SH-SY5Y (cell line): Measurements from ENCODE around the gene GRB10.
A peak's percentile ranks its signal among the peaks of the same experiment; 100 is the strongest.

Source experiments
- GATA2 ChIP-seq: IDR thresholded peaks from 2 replicates; pipeline ENCODE4 v1.6.1; 2011; ENCODE audit warnings: mild to moderate bottlenecking, low read depth, low read length
- GATA3 ChIP-seq: IDR thresholded peaks from 2 replicates; pipeline ENCODE4 v1.6.1; 2011; ENCODE audit warnings: low read depth, mild to moderate bottlenecking, low read length, moderate library complexity

GRB10 gene

DNA sequence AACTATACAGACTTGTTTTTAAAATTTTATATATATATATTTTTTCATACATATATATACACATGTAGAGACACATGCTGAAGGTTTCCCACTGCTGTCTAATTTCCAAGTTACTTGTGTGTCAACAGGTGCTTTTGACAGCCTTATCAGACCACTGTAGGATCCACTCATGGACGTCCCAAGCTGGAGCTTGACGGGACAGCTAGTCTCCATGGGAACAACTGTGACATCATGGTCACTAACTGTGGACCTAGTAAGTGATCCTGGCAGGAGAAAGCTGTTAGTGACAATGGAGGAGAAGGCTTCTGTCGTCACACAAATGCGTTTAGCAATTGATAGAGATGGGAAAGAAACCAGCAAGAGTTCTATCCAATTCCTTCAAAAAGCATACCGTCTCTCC lies 157.3 kb downstream of the GRB10 start:
- TF ChIP-seq GATA2 (no peak), GATA3 (no peak)

DNA sequence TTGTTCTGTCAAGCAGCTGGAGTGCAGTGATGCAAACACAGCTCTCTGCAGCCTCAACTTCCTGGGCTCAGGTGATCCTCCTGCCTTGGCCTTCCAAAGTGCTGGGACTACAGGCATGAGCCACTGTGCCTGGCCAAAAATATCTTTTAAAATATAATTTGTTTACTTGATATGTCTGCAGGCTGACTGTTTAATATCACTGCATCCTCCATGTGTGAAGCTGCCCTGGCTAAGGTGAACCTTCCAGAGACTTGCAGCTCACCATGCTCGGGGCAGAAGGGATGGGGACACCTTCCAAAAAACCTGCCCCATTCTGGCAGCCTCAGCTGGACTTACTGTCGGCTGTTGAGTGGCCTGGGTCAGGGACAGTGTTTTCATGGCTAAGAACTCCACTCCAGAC lies 159.9 kb downstream of the GRB10 start:
- TF ChIP-seq GATA3: no peak
- no peak for TF ChIP-seq GATA2

DNA sequence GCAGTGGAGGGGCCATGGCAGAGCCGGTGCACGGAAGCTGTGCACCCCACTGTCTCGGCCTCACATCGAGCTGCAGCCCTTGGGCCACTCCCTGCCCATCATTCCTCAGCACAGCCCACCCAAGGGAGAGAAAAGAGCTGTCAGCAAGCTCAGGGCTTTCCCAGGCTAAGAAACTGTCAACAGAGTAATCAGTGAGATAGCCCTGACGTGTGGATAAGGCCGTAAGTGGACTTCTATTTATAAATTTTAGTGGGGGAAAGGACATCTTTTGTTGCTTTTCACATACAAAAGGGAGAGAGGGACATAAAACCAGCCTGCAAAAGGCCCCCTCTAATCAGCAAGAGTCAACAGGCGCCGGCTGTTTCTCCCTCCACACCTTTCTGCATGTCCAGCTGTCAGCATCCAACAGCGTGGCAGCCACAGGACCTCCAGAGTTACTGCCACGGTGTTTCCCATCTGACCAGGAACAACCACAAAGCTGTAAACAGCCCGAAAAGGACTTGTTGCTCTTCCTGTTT lies 160.7 kb downstream of the GRB10 start:
- TF ChIP-seq GATA3: no peak
- no peak for TF ChIP-seq GATA2

DNA sequence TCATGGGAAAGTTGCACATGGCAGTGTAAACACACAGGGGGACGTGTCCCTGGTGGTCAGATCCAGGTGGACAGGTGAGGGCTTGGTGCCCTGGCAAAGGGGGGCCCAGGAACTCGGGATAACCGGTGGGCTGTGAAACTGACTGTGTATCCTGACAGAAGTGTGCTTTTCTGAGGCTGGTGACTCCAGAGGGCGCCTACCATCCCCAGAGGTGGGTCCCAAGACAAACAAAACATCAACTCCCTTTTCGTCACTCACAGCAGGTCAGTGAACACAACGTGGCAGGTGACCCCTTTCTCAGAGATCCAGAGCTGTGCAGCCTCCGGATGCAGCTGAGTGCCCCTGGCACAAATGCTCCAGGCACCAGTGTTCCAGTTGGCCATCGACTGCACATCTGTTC lies 161.5 kb downstream of the GRB10 start:
- 0 out of 2 replicates have a peak, but pooled peaks have one; percentile 51 for TF ChIP-seq GATA2
- TF ChIP-seq GATA3: no peak

DNA sequence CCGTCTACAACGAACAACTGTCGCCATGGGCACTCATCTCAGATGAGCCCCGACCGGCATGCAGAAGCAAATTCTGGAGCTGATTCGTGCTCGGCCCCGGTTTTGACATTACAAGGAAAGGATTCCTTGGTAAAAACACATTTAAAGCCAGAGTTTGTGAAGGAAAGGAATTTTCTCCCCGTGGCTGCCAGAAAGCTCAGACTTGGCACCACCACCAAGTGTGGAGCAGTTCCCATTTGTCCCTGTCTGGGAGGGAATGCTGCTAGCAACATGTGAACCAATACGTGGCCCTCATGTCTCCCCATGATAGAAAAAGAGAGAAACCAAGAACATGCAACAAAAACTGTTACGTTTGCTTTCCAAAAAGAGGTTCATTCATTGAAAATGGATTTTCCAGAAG lies 162.3 kb downstream of the GRB10 start:
- no peak for TF ChIP-seq GATA3
- no peak for TF ChIP-seq GATA2

DNA sequence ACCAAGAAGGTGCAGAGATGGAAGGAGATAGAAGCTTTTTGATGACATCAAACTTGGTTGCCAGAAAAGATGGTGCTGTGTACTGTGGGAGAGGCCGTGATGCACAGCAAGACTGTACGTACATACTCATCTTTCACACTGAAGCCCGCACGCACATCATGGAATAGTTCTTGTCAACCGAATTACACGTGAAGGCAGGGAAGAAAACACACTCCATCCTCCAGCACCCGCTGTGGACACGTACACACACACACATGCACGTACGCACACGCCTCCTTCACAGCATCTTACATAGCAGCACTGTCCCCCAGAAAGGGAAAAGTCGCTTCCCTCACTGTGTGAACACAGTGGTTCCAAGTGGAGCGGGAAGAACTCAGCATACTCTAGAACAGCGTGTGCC lies 163.0 kb downstream of the GRB10 start:
- TF ChIP-seq GATA2 (no peak), GATA3 (no peak)

DNA sequence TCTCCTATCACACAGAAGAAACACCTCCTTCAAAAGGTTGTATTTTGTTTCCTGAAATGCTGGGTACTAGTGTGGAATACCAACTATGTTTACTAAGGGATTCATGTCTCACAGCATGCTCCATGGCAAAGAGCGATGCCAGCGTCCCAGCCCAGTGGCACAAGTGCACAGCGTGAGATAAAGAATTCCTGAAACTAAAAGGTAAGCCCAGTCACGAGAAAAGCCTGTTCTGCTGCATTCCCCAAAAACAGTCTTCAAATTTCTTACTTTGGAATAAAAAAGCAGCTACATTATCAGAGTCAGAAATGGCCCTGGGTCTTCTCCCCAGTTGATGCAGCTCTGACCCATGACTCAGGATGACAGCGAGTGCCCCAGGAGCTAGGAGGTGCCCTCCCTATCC lies 164.4 kb downstream of the GRB10 start:
- TF ChIP-seq GATA3 (no peak), GATA2 (no peak)

DNA sequence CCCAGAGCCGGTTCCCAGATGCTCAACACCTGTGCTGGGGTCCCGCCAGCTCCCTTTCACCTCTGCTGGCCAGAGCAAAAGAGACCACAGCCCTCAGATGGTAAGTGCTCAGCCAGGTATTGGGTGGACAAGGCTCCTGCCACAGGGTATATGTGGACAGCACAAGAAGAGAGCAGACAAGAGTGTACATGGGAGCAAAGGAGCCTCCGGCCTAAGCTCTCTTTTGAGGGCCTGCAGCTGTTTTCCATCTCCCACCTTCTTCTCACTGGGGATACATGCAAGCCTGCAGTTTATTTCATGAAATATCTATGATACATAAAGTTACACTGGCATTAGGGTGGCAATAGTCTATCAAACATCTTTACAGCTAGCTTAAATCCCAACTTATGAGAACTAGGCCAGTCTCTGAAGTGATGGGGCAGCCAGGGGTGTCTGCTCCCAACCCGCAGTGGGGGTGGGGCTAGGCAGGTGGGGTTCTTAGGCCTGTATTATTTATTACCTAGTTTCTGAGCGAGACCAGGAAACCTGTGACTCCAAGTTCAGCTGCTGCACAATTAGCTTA lies 167.1 kb downstream of the GRB10 start:
- TF ChIP-seq GATA3 (no peak), GATA2 (no peak)

DNA sequence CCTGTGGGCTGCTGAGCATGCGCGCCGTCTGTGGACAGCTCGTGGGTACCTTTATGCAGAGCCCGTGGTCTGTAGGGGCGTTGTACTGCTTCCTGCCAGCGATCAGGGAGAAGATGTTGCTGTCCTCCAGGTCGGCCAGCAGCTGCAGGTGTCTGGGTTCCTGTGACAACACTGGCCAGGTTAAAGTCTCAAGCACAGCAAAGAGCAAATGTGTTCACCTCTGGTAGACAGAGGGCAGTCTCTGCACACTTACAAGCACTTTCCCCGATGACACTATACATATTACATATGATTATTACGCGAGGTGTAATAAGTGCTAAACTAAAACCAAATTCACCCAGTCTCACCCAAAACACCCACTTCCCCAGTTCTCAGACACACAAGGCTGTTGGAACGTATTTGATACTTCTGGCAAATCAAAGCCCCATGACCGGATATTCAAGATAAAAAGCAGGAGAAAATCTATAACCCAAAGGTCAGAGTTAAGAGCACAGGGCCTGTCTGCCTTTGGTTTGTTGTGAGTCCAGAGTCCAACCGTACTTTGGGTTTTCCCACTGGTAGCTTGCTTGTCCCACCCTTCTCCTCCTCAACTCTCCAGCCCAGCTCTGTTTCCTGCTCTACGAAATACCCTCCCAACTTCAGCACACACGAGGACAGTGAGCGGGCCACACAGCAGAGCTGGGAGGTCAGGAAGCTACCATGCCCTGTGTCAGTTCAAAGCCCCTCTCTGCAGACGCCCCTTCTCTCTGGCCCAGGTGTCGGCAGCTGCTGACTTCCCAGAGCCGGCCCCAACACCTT lies 167.8 kb downstream of the GRB10 start:
- TF ChIP-seq GATA3: no peak
- no peak for TF ChIP-seq GATA2

DNA sequence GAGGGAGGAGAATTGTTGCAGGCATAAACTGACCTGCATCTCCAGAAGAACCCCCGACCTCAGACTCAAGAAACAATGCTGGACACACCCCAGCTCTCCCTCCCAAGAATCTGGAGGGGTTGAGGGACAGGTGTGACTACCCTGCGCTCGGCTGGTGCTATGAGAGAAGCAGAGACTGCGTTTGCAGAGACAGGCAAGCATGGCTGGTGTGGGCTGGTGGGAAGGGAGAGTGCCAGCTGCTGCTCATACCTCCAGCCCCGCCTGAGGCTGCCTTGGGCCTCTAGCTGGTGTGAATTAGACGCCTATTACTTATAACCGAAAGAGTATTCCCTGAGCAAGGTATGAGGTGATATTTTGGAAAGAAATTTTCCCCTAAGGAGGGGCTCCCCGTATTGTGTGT lies 169.2 kb downstream of the GRB10 start:
- no peak for TF ChIP-seq GATA2
- TF ChIP-seq GATA3: no peak

DNA sequence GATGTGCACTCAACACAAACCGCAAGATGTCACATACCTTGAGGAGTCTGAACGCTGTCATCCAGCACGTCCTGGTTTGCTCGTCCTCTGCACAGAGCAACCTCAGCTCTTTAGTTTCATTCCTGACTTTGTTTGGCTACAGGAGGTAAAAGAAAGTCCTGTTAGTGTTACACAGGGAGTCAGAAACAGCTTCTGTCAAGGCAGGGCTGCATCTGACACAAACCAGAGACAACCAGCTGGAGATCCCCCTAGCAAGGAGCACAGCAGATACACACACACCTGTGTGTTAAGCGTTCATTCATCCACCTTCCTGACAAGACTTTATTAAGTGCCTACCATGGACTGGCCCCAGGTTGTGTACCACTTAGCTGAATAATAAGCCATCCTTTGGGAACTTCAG lies 170.0 kb downstream of the GRB10 start:
- TF ChIP-seq GATA2: no peak
- no peak for TF ChIP-seq GATA3

DNA sequence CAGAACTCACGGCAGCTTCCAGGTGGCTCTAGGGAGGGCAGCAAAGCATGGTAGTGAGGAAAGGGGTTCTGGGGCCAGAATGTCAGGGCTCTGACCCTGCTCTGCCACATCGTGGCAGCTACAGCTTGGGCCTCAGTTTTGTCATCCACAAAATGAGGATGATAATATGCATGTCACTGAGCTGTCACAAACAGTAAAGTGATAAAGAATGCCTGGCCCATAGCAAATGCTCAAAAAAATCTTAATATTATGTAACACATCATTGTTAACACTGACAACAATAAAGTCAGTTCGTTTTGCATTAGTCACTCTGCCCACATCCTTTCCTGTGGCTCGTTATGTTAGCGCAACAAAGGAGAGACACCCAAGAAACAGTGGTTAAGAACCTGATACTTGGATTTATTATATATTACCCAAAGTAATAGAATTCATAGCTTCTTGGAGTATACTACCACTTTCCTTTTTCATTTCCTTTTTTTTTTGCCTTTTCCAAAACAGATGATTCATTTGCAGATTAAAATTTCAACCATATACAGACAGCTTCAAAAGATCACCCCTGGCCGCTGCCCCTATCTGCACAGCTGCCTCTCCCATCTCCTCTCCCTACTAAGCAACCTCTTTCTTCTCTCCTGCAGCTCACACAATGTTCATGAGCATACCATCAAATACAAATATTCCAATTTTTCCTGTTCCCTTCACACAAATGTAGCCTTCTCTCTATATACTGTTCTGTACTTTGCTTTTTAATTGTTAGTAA lies 172.0 kb downstream of the GRB10 start:
- no peak for TF ChIP-seq GATA3
- TF ChIP-seq GATA2: no peak

DNA sequence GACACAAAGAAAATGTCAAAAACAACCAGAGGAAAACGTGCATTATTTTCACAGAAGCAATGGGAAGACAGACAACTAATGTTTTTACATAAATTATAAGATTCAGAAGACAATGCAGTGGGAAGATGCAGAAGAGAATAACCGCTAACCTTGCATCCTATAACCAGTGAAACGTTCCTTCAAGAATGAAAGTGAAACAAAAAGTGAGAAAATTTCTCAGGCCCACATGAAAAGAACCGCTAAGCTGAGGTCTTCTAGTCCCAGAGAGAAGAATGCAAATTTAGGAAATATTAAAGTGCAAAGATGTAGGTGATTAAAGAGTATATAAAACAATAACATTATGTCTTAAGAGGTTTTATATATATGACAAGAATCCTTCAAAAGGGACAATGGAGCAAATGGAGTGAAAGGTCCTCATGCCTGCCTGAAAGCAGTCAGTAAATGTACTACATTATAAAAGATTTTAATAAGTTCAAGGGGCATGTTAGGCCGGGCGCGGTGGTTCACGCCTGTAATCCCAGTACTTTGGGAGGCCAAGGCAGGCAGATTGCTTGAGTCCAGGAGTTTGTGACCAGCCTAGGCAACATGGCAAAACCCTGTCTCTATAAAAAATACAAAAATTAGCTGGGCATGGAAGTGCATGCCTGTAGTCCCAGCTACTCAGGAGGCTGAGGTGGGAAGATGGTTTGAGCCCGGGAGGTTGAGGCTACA lies 174.3 kb downstream of the GRB10 start:
- TF ChIP-seq GATA3: no peak
- no peak for TF ChIP-seq GATA2
